ENCODE data around the gene ST3GAL3. TPM values are rescaled to one million over a fixed set of nuclear protein-coding genes. Genes with fewer than 3 reads are reported as not detected.

The ST3GAL3 gene
- total and polyA plus RNA-seq, 2 experiments from 2014 or later = 4.5 to 7.0 TPM

DNA sequence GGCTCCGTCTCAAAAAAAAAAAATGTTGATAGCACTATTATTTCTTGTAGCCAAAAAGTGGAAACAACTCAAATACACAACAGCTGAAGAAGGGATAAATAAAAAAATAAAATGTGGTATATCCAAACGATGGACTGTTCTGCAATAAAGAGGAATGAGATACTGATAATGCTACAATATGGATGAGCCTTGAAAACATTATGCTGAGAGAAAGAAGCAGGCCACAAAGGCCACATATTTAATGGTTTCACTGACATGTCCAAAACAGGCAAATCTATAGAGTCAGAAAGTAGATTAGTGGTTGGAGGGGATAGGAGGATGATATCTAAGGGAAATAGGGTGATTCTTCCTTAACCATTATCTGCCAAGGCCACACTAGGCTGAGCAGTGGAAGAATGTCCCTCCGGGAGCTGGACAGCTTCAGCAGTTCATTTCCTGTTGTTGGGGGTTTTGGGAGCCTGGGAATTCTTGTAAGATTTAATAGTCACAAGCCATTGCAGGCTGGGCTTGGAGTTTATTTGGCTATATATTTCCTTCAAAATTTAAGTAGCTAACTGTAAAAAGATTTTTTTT, 53.5 kb downstream of the ST3GAL3 start:
- DNase-seq (ENCODE audit: low spot score) (no peak), ATAC-seq (no peak)
- Histone ChIP-seq H3K79me2 (replicated peaks; ENCODE audit: insufficient read depth) (no peaks in the 10 kb centered on the region), H4K20me1 (replicated peaks; ENCODE audit: insufficient read depth) (no peaks in the 10 kb centered on the region), H3K4me1 (ENCODE audit: insufficient read depth) (peaks cover 23% of the 10 kb centered on the region), H3F3A (replicated peaks; ENCODE audit: low read depth) (no peaks in the 10 kb centered on the region; the same call in 1 of the 2 replicates), H3K9me2 (ENCODE audit: insufficient read depth) (no peaks in the 10 kb centered on the region), H3K27me3 (ENCODE audit: insufficient read depth) (no peaks in the 10 kb centered on the region), H2AFZ (no peak overlapping the region), H3K4me2 (no peak overlapping the region), H3K36me3 (ENCODE audit: insufficient read depth) (no peaks in the 10 kb centered on the region), H3K4me3 (no peak overlapping the region), H3K27ac (ENCODE audit: low read depth) (no peak overlapping the region)
- TF ChIP-seq ZNF114 (CRISPR knock-in tag; IDR thresholded peaks at IDR 0.05) (no peak), ZNF331 (CRISPR knock-in tag; IDR thresholded peaks at IDR 0.05; ENCODE audit: low read depth) (no peak), EZH2phosphoT487 (IDR thresholded peaks at IDR 0.05; ENCODE audit: unreplicated experiment) (no peak), JUNB (IDR thresholded peaks at IDR 0.05; ENCODE audit: unreplicated experiment) (no peak), STAT1 (IDR thresholded peaks at IDR 0.05; ENCODE audit: unreplicated experiment) (no peak), POLR2AphosphoS5 (IDR thresholded peaks at IDR 0.05; ENCODE audit: low read depth) (no peak), NANOG (IDR thresholded peaks at IDR 0.05; ENCODE audit: borderline replicate concordance) (no peak), CREB1 (CRISPR knock-in tag; IDR thresholded peaks at IDR 0.05; ENCODE audit: low read depth) (no peak), EZH2 (IDR thresholded peaks at IDR 0.05; ENCODE audit: low read depth, unreplicated experiment) (no peak)
- TF ChIP-seq, protein P1, sequence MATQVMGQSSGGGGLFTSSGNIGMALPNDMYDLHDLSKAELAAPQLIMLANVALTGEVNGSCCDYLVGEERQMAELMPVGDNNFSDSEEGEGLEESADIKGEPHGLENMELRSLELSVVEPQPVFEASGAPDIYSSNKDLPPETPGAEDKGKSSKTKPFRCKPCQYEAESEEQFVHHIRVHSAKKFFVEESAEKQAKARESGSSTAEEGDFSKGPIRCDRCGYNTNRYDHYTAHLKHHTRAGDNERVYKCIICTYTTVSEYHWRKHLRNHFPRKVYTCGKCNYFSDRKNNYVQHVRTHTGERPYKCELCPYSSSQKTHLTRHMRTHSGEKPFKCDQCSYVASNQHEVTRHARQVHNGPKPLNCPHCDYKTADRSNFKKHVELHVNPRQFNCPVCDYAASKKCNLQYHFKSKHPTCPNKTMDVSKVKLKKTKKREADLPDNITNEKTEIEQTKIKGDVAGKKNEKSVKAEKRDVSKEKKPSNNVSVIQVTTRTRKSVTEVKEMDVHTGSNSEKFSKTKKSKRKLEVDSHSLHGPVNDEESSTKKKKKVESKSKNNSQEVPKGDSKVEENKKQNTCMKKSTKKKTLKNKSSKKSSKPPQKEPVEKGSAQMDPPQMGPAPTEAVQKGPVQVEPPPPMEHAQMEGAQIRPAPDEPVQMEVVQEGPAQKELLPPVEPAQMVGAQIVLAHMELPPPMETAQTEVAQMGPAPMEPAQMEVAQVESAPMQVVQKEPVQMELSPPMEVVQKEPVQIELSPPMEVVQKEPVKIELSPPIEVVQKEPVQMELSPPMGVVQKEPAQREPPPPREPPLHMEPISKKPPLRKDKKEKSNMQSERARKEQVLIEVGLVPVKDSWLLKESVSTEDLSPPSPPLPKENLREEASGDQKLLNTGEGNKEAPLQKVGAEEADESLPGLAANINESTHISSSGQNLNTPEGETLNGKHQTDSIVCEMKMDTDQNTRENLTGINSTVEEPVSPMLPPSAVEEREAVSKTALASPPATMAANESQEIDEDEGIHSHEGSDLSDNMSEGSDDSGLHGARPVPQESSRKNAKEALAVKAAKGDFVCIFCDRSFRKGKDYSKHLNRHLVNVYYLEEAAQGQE (IDR thresholded peaks at IDR 0.05; ENCODE audit: unreplicated experiment) = no peak
- TF ChIP-seq, protein P2, sequence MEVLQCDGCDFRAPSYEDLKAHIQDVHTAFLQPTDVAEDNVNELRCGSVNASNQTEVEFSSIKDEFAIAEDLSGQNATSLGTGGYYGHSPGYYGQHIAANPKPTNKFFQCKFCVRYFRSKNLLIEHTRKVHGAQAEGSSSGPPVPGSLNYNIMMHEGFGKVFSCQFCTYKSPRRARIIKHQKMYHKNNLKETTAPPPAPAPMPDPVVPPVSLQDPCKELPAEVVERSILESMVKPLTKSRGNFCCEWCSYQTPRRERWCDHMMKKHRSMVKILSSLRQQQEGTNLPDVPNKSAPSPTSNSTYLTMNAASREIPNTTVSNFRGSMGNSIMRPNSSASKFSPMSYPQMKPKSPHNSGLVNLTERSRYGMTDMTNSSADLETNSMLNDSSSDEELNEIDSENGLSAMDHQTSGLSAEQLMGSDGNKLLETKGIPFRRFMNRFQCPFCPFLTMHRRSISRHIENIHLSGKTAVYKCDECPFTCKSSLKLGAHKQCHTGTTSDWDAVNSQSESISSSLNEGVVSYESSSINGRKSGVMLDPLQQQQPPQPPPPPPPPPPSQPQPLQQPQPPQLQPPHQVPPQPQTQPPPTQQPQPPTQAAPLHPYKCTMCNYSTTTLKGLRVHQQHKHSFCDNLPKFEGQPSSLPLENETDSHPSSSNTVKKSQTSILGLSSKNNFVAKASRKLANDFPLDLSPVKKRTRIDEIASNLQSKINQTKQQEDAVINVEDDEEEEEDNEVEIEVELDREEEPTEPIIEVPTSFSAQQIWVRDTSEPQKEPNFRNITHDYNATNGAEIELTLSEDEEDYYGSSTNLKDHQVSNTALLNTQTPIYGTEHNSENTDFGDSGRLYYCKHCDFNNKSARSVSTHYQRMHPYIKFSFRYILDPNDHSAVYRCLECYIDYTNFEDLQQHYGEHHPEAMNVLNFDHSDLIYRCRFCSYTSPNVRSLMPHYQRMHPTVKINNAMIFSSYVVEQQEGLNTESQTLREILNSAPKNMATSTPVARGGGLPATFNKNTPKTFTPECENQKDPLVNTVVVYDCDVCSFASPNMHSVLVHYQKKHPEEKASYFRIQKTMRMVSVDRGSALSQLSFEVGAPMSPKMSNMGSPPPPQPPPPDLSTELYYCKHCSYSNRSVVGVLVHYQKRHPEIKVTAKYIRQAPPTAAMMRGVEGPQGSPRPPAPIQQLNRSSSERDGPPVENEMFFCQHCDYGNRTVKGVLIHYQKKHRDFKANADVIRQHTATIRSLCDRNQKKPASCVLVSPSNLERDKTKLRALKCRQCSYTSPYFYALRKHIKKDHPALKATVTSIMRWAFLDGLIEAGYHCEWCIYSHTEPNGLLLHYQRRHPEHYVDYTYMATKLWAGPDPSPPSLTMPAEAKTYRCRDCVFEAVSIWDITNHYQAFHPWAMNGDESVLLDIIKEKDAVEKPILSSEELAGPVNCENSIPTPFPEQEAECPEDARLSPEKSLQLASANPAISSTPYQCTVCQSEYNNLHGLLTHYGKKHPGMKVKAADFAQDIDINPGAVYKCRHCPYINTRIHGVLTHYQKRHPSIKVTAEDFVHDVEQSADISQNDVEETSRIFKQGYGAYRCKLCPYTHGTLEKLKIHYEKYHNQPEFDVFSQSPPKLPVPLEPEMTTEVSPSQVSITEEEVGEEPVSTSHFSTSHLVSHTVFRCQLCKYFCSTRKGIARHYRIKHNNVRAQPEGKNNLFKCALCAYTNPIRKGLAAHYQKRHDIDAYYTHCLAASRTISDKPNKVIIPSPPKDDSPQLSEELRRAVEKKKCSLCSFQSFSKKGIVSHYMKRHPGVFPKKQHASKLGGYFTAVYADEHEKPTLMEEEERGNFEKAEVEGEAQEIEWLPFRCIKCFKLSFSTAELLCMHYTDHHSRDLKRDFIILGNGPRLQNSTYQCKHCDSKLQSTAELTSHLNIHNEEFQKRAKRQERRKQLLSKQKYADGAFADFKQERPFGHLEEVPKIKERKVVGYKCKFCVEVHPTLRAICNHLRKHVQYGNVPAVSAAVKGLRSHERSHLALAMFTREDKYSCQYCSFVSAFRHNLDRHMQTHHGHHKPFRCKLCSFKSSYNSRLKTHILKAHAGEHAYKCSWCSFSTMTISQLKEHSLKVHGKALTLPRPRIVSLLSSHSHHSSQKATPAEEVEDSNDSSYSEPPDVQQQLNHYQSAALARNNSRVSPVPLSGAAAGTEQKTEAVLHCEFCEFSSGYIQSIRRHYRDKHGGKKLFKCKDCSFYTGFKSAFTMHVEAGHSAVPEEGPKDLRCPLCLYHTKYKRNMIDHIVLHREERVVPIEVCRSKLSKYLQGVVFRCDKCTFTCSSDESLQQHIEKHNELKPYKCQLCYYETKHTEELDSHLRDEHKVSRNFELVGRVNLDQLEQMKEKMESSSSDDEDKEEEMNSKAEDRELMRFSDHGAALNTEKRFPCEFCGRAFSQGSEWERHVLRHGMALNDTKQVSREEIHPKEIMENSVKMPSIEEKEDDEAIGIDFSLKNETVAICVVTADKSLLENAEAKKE (CRISPR knock-in tag; IDR thresholded peaks at IDR 0.05) = no peak
- TF ChIP-seq, protein P3, sequence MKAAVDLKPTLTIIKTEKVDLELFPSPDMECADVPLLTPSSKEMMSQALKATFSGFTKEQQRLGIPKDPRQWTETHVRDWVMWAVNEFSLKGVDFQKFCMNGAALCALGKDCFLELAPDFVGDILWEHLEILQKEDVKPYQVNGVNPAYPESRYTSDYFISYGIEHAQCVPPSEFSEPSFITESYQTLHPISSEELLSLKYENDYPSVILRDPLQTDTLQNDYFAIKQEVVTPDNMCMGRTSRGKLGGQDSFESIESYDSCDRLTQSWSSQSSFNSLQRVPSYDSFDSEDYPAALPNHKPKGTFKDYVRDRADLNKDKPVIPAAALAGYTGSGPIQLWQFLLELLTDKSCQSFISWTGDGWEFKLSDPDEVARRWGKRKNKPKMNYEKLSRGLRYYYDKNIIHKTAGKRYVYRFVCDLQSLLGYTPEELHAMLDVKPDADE (IDR thresholded peaks at IDR 0.05) = no peak
- TF ChIP-seq, protein P4, sequence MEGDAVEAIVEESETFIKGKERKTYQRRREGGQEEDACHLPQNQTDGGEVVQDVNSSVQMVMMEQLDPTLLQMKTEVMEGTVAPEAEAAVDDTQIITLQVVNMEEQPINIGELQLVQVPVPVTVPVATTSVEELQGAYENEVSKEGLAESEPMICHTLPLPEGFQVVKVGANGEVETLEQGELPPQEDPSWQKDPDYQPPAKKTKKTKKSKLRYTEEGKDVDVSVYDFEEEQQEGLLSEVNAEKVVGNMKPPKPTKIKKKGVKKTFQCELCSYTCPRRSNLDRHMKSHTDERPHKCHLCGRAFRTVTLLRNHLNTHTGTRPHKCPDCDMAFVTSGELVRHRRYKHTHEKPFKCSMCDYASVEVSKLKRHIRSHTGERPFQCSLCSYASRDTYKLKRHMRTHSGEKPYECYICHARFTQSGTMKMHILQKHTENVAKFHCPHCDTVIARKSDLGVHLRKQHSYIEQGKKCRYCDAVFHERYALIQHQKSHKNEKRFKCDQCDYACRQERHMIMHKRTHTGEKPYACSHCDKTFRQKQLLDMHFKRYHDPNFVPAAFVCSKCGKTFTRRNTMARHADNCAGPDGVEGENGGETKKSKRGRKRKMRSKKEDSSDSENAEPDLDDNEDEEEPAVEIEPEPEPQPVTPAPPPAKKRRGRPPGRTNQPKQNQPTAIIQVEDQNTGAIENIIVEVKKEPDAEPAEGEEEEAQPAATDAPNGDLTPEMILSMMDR (conservative IDR thresholded peaks at IDR 0.05; ENCODE audit: low read depth in 2 of 2) = no peak
- Mint-ChIP-seq H3K36me3 (ENCODE audit: low read depth) (no peaks in the 10 kb centered on the region), H3K4me1 (peaks cover 20% of the 10 kb centered on the region), H3K27me3 (ENCODE audit: insufficient read depth, low read depth, poor library complexity) (no peaks in the 10 kb centered on the region), H3K4me3 (no peak overlapping the region), H3K27ac (no peak overlapping the region), H3K9me3 (no peaks in the 10 kb centered on the region)

Data from GM23338 (cell line).